SU-DHL-6 (cell line): Measurements from ENCODE around the gene KLHL29.

Experiments
- H2AFZ ChIP-seq: fragments of 200-600 bp; sonication (generic); 2 replicates; pipeline ENCODE4 v1.6.1; 2014; ENCODE audit warnings: low read depth, mild to moderate bottlenecking, moderate library complexity, mixed read lengths, antibody characterized with exemption, low read length; ENCODE audit not compliant: severe bottlenecking
- H3F3A ChIP-seq: fragments of 200-600 bp; shearing (Covaris generic); 2 replicates; pipeline ENCODE4 v1.6.0; 2016; ENCODE audit warnings: antibody characterized with exemption, mild to moderate bottlenecking; ENCODE audit not compliant: insufficient read depth
- H3K27ac ChIP-seq: fragments of 200-600 bp; sonication (generic); 2 replicates; pipeline ENCODE4 v1.5.1; 2016; ENCODE audit warnings: low read depth, mild to moderate bottlenecking, low read length, moderate library complexity, mixed read lengths
- H3K27me3 ChIP-seq: fragments of 200-600 bp; sonication (generic), shearing (Covaris generic); 2 replicates; pipeline ENCODE4 v1.6.0; 2014; ENCODE audit warnings: mild to moderate bottlenecking, low read length
- H3K36me3 ChIP-seq: fragments of 200-600 bp; sonication (generic); 2 replicates; pipeline ENCODE4 v1.6.1; 2014; ENCODE audit warnings: mild to moderate bottlenecking, low read length, mixed read lengths
- H3K4me2 ChIP-seq: fragments of 300-600, 200-600 bp; shearing (Covaris generic), sonication (generic); 2 replicates; pipeline ENCODE4 v1.6.0; 2014; ENCODE audit warnings: low read length, low read depth, mild to moderate bottlenecking; ENCODE audit not compliant: poor library complexity, severe bottlenecking
- H3K4me3 ChIP-seq: fragments of 200-600 bp; sonication (generic); 2 replicates; pipeline ENCODE4 v1.5.1; 2014; ENCODE audit warnings: antibody characterized with exemption, low read length, mild to moderate bottlenecking, mixed read lengths; ENCODE audit not compliant: insufficient read depth, poor library complexity, severe bottlenecking
- H3K79me2 ChIP-seq: fragments of 200-600 bp; sonication (generic); 2 replicates; pipeline ENCODE4 v1.6.1; 2014; ENCODE audit warnings: mild to moderate bottlenecking, low read length, moderate library complexity; ENCODE audit not compliant: insufficient read depth
- H3K9ac ChIP-seq: fragments of 200-600 bp; sonication (generic); 2 replicates; pipeline ENCODE4 v1.7.0; 2014; ENCODE audit warnings: mild to moderate bottlenecking, low read length
- H3K9me2 ChIP-seq: fragments of 200-600 bp; sonication (generic); replicated peaks from 2 replicates; pipeline ENCODE4 v1.6.1; 2014; ENCODE audit warnings: low read length; ENCODE audit not compliant: insufficient read depth
- H3K9me3 ChIP-seq: fragments of 200-600 bp; sonication (generic); 2 replicates; pipeline ENCODE4 v1.6.1; 2014; ENCODE audit warnings: low read length, mixed read lengths; ENCODE audit not compliant: insufficient read depth
- H4K20me1 ChIP-seq: fragments of 200-600 bp; sonication (generic); 2 replicates; pipeline ENCODE4 v1.6.1; 2014; ENCODE audit warnings: low read depth, mild to moderate bottlenecking, antibody characterized with exemption, low read length, moderate library complexity, mixed read lengths
- EZH2phosphoT487 ChIP-seq: fragments of 200-600 bp; sonication (generic), shearing (Covaris generic); conservative IDR thresholded peaks from 2 replicates; pipeline ENCODE4 v1.6.1; 2018; ENCODE audit warnings: mild to moderate bottlenecking, antibody characterized with exemption, low read length, moderate library complexity, mixed read lengths
- TF ChIP-seq, protein P1 (sequence below): fragments of 200-600 bp; sonication (generic); IDR thresholded peaks from one replicate; pipeline ENCODE4 v1.5.1; 2017; ENCODE audit warnings: antibody characterized with exemption, mild to moderate bottlenecking, low read length, moderate library complexity; ENCODE audit not compliant: insufficient read depth, poor library complexity, severe bottlenecking

Gene KLHL29

GRCh38 chr2:23651187-23652080, 266.5 kb downstream of the KLHL29 start:
- Histone ChIP-seq H3K36me3 (no peaks in the 10 kb centered on the region), H3K4me2 (no peak overlapping the region), H3K9me2 (no peaks in the 10 kb centered on the region), H3F3A (no peaks in the 10 kb centered on the region), H2AFZ (no peak overlapping the region), H3K27ac (no peak overlapping the region), H3K4me3 (no peak overlapping the region), H3K9me3 (no peaks in the 10 kb centered on the region), H4K20me1 (no peaks in the 10 kb centered on the region), H3K79me2 (no peaks in the 10 kb centered on the region), H3K27me3 (no peaks in the 10 kb centered on the region), H3K9ac (no peak overlapping the region)
- no peak for TF ChIP-seq EZH2phosphoT487
- TF ChIP-seq, protein P1, sequence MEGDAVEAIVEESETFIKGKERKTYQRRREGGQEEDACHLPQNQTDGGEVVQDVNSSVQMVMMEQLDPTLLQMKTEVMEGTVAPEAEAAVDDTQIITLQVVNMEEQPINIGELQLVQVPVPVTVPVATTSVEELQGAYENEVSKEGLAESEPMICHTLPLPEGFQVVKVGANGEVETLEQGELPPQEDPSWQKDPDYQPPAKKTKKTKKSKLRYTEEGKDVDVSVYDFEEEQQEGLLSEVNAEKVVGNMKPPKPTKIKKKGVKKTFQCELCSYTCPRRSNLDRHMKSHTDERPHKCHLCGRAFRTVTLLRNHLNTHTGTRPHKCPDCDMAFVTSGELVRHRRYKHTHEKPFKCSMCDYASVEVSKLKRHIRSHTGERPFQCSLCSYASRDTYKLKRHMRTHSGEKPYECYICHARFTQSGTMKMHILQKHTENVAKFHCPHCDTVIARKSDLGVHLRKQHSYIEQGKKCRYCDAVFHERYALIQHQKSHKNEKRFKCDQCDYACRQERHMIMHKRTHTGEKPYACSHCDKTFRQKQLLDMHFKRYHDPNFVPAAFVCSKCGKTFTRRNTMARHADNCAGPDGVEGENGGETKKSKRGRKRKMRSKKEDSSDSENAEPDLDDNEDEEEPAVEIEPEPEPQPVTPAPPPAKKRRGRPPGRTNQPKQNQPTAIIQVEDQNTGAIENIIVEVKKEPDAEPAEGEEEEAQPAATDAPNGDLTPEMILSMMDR, result no peak

- Histone ChIP-seq H3K9me3 (no peaks in the 10 kb centered on the region), H3K27ac (no peak overlapping the region), H2AFZ (no peak overlapping the region), H3K4me3 (no peak overlapping the region), H3K27me3 (no peaks in the 10 kb centered on the region), H3K9ac (no peak overlapping the region), H4K20me1 (no peaks in the 10 kb centered on the region), H3K79me2 (no peaks in the 10 kb centered on the region), H3K4me2 (no peak overlapping the region), H3K36me3 (no peaks in the 10 kb centered on the region), H3K9me2 (no peaks in the 10 kb centered on the region), H3F3A (no peaks in the 10 kb centered on the region)
- no peak for TF ChIP-seq EZH2phosphoT487
- TF ChIP-seq, protein P1, result no peak
Measured at GRCh38 chr2:23653326-23653725, 268.3 kb downstream of the KLHL29 start.

DNA sequence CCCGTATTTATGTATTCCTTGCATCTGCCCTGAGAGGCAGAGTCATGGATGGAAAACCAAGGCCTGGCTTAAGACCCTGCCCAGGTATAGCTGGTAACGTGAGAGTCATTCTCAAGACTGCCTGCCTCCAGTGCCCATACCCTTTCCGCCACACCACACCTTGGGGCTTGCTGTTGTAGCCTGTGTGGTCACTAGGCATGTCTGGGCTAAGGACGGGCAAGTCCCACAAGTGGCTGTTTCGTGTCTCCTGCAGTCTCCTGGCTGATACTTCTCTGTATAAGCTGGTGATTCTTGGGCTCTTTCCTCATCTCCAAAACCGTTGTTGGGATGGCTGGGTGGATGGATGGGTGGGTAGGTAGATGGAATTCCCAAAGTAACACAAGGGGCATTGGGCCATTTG, 269.8 kb downstream of the KLHL29 start:
- no peaks in the 10 kb centered on the region for H4K20me1 ChIP-seq
- H3K4me2 ChIP-seq, result no peak overlapping the region
- no peak overlapping the region for H3K4me3 ChIP-seq
- H3K36me3 ChIP-seq, result no peaks in the 10 kb centered on the region
- TF ChIP-seq, protein P1, result no peak
- no peak for TF ChIP-seq EZH2phosphoT487
- H3K79me2 ChIP-seq, result no peaks in the 10 kb centered on the region
- H3F3A ChIP-seq, result no peaks in the 10 kb centered on the region
- no peaks in the 10 kb centered on the region for H3K9me3 ChIP-seq
- H3K9me2 ChIP-seq, result no peaks in the 10 kb centered on the region
- no peak overlapping the region for H3K9ac ChIP-seq
- H3K27ac ChIP-seq, result no peak overlapping the region
- H2AFZ ChIP-seq, result no peak overlapping the region
- no peaks in the 10 kb centered on the region for H3K27me3 ChIP-seq
